Neural progenitor cell (in vitro differentiated cells): ENCODE results near the gene SDK2. TPM values are rescaled to one million over a fixed set of nuclear protein-coding genes. Genes with fewer than 3 reads are reported as not detected.

ENCODE experiments used
- DNase-seq: peaks from one replicate; pipeline ENCODE4 v3.0.0-alpha.2; 2016; ENCODE audit warnings: low spot score
- H2AFZ ChIP-seq: fragments of 200-600 bp; sonication (generic); replicated peaks from 2 replicates; pipeline ENCODE4 v1.6.1; 2016; ENCODE audit warnings: antibody characterized with exemption
- H3F3A ChIP-seq: fragments of 200-600 bp; sonication (generic); 2 replicates; pipeline ENCODE4 v1.6.1; 2016; ENCODE audit warnings: antibody characterized with exemption, low read depth
- H3K27ac ChIP-seq: fragments of 200-600 bp; sonication (generic); 2 replicates; pipeline ENCODE4 v1.5.1; 2016; ENCODE audit warnings: mild to moderate bottlenecking
- H3K27me3 ChIP-seq: fragments of 200-600 bp; sonication (generic); 2 replicates; pipeline ENCODE4 v1.6.1; 2016; ENCODE audit warnings: mild to moderate bottlenecking, moderate library complexity
- H3K36me3 ChIP-seq: fragments of 200-600 bp; sonication (generic); 2 replicates; pipeline ENCODE4 v1.5.1; 2016
- H3K4me1 ChIP-seq: fragments of 200-600 bp; sonication (generic); 2 replicates; pipeline ENCODE4 v1.6.1; 2016; ENCODE audit warnings: mixed run types
- H3K4me2 ChIP-seq: fragments of 200-600 bp; sonication (generic); 2 replicates; pipeline ENCODE4 v1.6.1; 2016
- H3K4me3 ChIP-seq: fragments of 200-600 bp; sonication (generic); 2 replicates; pipeline ENCODE4 v1.5.1; 2016
- H3K79me2 ChIP-seq: fragments of 200-600 bp; sonication (generic); 2 replicates; pipeline ENCODE4 v1.6.1; 2016; ENCODE audit warnings: low read depth
- H3K9ac ChIP-seq: fragments of 200-600 bp; sonication (generic); 2 replicates; pipeline ENCODE4 v1.6.1; 2016
- H3K9me3 ChIP-seq: fragments of 200-600 bp; sonication (generic); 2 replicates; pipeline ENCODE4 v1.5.1; 2016; ENCODE audit warnings: low read depth
- H4K20me1 ChIP-seq: fragments of 200-600 bp; sonication (generic); 2 replicates; pipeline ENCODE4 v1.6.1; 2016; ENCODE audit warnings: low read depth
- H3K27ac Mint-ChIP-seq: 3 replicates; pipeline ENCODE4 v1.8.0; 2021; ENCODE audit warnings: mixed read lengths
- H3K27me3 Mint-ChIP-seq: 2 replicates; pipeline ENCODE4 v1.8.0; 2022; ENCODE audit warnings: low read depth, mild to moderate bottlenecking, inconsistent platforms, moderate library complexity, mixed read lengths; ENCODE audit not compliant: insufficient read depth
- H3K36me3 Mint-ChIP-seq: 3 replicates; pipeline ENCODE4 v1.8.0; 2021; ENCODE audit warnings: mixed read lengths
- H3K4me1 Mint-ChIP-seq: 3 replicates; pipeline ENCODE4 v1.8.0; 2021; ENCODE audit warnings: mixed read lengths
- H3K4me3 Mint-ChIP-seq: 3 replicates; pipeline ENCODE4 v1.8.0; 2021; ENCODE audit warnings: mild to moderate bottlenecking, moderate library complexity, mixed read lengths
- H3K9me3 Mint-ChIP-seq: 3 replicates; pipeline ENCODE4 v1.8.0; 2020; ENCODE audit warnings: mixed read lengths
- CTCF ChIP-seq: fragments of 200-600 bp; sonication (generic); IDR thresholded peaks from 2 replicates; pipeline ENCODE4 v1.5.1; 2017; ENCODE audit warnings: antibody characterized with exemption, mild to moderate bottlenecking
- EZH2 ChIP-seq: fragments of 200-600 bp; sonication (generic); IDR thresholded peaks from 2 replicates; pipeline ENCODE4 v1.6.1; 2017; ENCODE audit warnings: antibody characterized with exemption, mild to moderate bottlenecking, moderate library complexity
- EZH2phosphoT487 ChIP-seq: fragments of 200-600 bp; sonication (generic); IDR thresholded peaks from 2 replicates; pipeline ENCODE4 v1.6.1; 2017; ENCODE audit warnings: antibody characterized with exemption
- total RNA-seq: library from RNA; depleted of rRNA; stranded (reverse); fragments of >200 nt; gene quantifications from 2 replicates; pipeline ENCODE4 v1.2.3, GENCODE V29; 2015; ENCODE audit warnings: low replicate concordance

Gene SDK2
- total RNA-seq, 1 donor from 2014 or later, result 15.3 TPM

GRCh38 chr17:73349647-73350046, 294.6 kb downstream of the SDK2 start:
- Histone ChIP-seq H3K79me2 (no peaks in the 10 kb centered on the region), H3K4me3 (no peak overlapping the region), H3K4me2 (peak overlapping the region; percentile 41), H3K4me1 (peaks cover 28% of the 10 kb centered on the region), H2AFZ (no peak overlapping the region), H4K20me1 (peaks cover 7% of the 10 kb centered on the region), H3K27ac (peak overlapping the region; percentile 75), H3F3A (peaks cover 34% of the 10 kb centered on the region), H3K27me3 (no peaks in the 10 kb centered on the region), H3K9me3 (no peaks in the 10 kb centered on the region), H3K9ac (no peak overlapping the region), H3K36me3 (no peaks in the 10 kb centered on the region)
- Mint-ChIP-seq H3K27me3 (peaks cover 15% of the 10 kb centered on the region), H3K27ac (peak overlapping the region; percentile 85), H3K4me1 (peaks cover 43% of the 10 kb centered on the region), H3K36me3 (peaks cover 45% of the 10 kb centered on the region), H3K4me3 (peak overlapping the region; percentile 33), H3K9me3 (peaks cover 3% of the 10 kb centered on the region)
- TF ChIP-seq EZH2 (no peak), EZH2phosphoT487 (no peak), CTCF (no peak)
- DNase-seq, result no peak

- H2AFZ ChIP-seq, result no peak overlapping the region
- no peak overlapping the region for H3K4me3 ChIP-seq
- H3K79me2 ChIP-seq, result no peaks in the 10 kb centered on the region
- Mint-ChIP-seq H3K36me3 (peaks cover 41% of the 10 kb centered on the region), H3K4me1 (peaks cover 47% of the 10 kb centered on the region), H3K27me3 (peaks cover 15% of the 10 kb centered on the region), H3K27ac (peak overlapping the region; percentile 85), H3K4me3 (peak overlapping the region; percentile 33), H3K9me3 (peaks cover 3% of the 10 kb centered on the region)
- no peaks in the 10 kb centered on the region for H3K27me3 ChIP-seq
- H3K4me1 ChIP-seq, result peaks cover 33% of the 10 kb centered on the region
- H4K20me1 ChIP-seq, result peaks cover 7% of the 10 kb centered on the region
- H3F3A ChIP-seq, result peaks cover 39% of the 10 kb centered on the region
- no peaks in the 10 kb centered on the region for H3K9me3 ChIP-seq
- H3K36me3 ChIP-seq, result no peaks in the 10 kb centered on the region
- H3K27ac ChIP-seq, result peak overlapping the region; percentile 75
- H3K9ac ChIP-seq, result no peak overlapping the region
- no peak for TF ChIP-seq CTCF
- no peak for TF ChIP-seq EZH2phosphoT487
- TF ChIP-seq EZH2, result no peak
- DNase-seq, result peak; percentile 86
- peak overlapping the region; percentile 41 for H3K4me2 ChIP-seq
These were observed 295.1 kb downstream of the SDK2 start for GRCh38 chr17:73349138-73349537.

DNA sequence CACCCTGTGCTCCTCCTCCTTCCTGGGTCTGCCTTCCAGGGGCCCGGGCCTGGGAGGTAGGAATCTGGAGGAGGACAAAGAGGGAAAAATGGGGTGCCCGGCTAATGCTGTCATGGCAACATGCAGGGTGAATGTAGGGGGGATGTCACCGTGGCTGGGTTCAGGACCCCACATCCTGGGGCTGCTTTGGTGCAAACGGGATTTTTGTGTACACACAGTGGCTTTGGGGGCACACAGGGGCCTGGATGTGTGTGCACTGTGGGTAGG, 295.5 kb downstream of the SDK2 start:
- no peak overlapping the region for H3K9ac ChIP-seq
- H3K4me3 ChIP-seq, result no peak overlapping the region
- peaks cover 37% of the 10 kb centered on the region for H3K4me1 ChIP-seq
- Mint-ChIP-seq H3K36me3 (peaks cover 40% of the 10 kb centered on the region), H3K27ac (peak overlapping the region; percentile 85), H3K27me3 (peaks cover 15% of the 10 kb centered on the region), H3K9me3 (peaks cover 3% of the 10 kb centered on the region), H3K4me3 (peak overlapping the region; percentile 30), H3K4me1 (peaks cover 51% of the 10 kb centered on the region)
- no peak for DNase-seq
- peaks cover 7% of the 10 kb centered on the region for H4K20me1 ChIP-seq
- no peaks in the 10 kb centered on the region for H3K36me3 ChIP-seq
- TF ChIP-seq CTCF, result no peak
- TF ChIP-seq EZH2, result no peak
- TF ChIP-seq EZH2phosphoT487, result no peak
- H3K9me3 ChIP-seq, result no peaks in the 10 kb centered on the region
- H3F3A ChIP-seq, result peaks cover 43% of the 10 kb centered on the region
- no peaks in the 10 kb centered on the region for H3K27me3 ChIP-seq
- H3K79me2 ChIP-seq, result no peaks in the 10 kb centered on the region
- no peak overlapping the region for H2AFZ ChIP-seq
- H3K4me2 ChIP-seq, result peak overlapping the region; percentile 4
- peak overlapping the region; percentile 75 for H3K27ac ChIP-seq
